WERI-Rb-1 (cell line): ENCODE results near the gene LRBA.

Experiments used
- DNase-seq: peaks from one replicate; pipeline ENCODE4 v3.0.0-alpha.2; 2020
- H3K27ac ChIP-seq: fragments of 250-450 bp; sonication (Bioruptor Pico); 2 replicates; pipeline ENCODE4 v1.5.1; 2020; ENCODE audit warnings: mild to moderate bottlenecking, moderate library complexity
- H3K27me3 ChIP-seq: fragments of 250-450 bp; sonication (Bioruptor Pico); 2 replicates; pipeline ENCODE4 v1.5.1; 2021; ENCODE audit warnings: mild to moderate bottlenecking, low read depth, moderate library complexity; ENCODE audit not compliant: insufficient read depth, severe bottlenecking
- H3K36me3 ChIP-seq: fragments of 250-450 bp; sonication (Bioruptor Pico); 2 replicates; pipeline ENCODE4 v1.5.1; 2020; ENCODE audit warnings: mild to moderate bottlenecking, moderate library complexity
- H3K4me3 ChIP-seq: 2 replicates; pipeline ENCODE4 v1.5.1; 2011; ENCODE audit warnings: low read depth, mild to moderate bottlenecking, control low read depth, low read length
- H3K9me3 ChIP-seq: fragments of 250-450 bp; sonication (Bioruptor Pico); 2 replicates; pipeline ENCODE4 v1.5.1; 2021; ENCODE audit warnings: mild to moderate bottlenecking, moderate library complexity; ENCODE audit not compliant: severe bottlenecking
- CTCF ChIP-seq: IDR thresholded peaks from 2 replicates; pipeline ENCODE4 v1.5.1; 2011; ENCODE audit warnings: low read depth, mild to moderate bottlenecking, control low read depth, inconsistent platforms, low read length

Gene LRBA

DNA sequence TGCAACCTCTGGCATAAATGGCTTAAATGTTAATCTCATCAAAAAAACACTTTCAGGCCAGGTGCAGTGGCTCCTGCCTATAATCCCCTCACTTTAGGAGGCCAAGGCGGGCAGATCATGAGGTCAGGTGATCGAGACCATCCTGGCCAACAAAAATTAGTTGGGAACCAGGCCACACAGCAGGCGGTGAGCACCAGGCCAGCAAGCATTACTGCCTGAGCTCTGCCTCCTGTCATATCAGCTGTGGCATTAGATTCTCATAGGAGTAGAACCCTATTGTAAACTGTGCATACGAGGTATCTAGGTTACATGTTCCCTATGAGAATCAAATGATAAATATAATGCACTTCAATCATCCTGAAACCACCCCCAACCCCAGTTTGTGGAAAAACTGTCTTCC, 125.8 kb downstream of the LRBA start:
- no peak for TF ChIP-seq CTCF
- no peaks in the 10 kb centered on the region for H3K9me3 ChIP-seq
- H3K27ac ChIP-seq, result no peak overlapping the region
- DNase-seq, result peak; percentile 29
- no peaks in the 10 kb centered on the region for H3K27me3 ChIP-seq
- H3K4me3 ChIP-seq, result no peak overlapping the region
- H3K36me3 ChIP-seq, result peaks cover 8% of the 10 kb centered on the region; the same call in 1 of the 2 replicates

- no peak for TF ChIP-seq CTCF
- no peak overlapping the region for H3K4me3 ChIP-seq
- H3K36me3 ChIP-seq, result peaks cover 7% of the 10 kb centered on the region; the same call in 1 of the 2 replicates
Observed at GRCh38 chr4:150888625-150889024, 126.5 kb downstream of the LRBA start.

DNA sequence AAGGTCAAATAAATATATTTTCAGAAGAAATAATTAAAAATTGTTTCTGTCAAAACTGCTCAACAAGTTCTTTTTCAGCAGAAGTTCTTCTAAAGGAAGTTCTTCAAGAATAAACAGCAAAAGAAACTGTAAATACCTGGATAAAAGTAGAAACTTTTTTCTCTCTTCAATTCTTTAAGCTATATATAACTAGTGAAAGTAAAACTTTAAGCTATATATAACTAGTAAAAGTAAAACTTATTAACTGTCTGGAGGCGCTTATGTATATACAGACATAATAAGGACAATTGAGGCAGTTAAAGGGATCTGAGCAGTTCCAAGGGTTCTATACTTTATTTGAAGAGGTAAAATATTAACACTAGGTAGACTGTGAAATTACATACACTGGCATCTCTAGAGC, 126.9 kb downstream of the LRBA start:
- peaks cover 7% of the 10 kb centered on the region; the same call in 1 of the 2 replicates for H3K36me3 ChIP-seq

More at GRCh38 chr4:150888625-150889024, 126.5 kb downstream of the LRBA start:
- H3K9me3 ChIP-seq, result no peaks in the 10 kb centered on the region
- no peaks in the 10 kb centered on the region for H3K27me3 ChIP-seq
- no peak overlapping the region for H3K27ac ChIP-seq
- no peak for DNase-seq

GRCh38 chr4:150886597-150886996, 128.5 kb downstream of the LRBA start:
- Histone ChIP-seq H3K4me3 (no peak overlapping the region), H3K36me3 (peaks cover 8% of the 10 kb centered on the region; the same call in 1 of the 2 replicates), H3K27ac (no peak overlapping the region), H3K27me3 (no peaks in the 10 kb centered on the region), H3K9me3 (no peaks in the 10 kb centered on the region)
- no peak for DNase-seq
- no peak for TF ChIP-seq CTCF

More for the DNA sequence above, 126.9 kb downstream of the LRBA start:
- no peaks in the 10 kb centered on the region for H3K27me3 ChIP-seq
- H3K27ac ChIP-seq, result no peak overlapping the region
- H3K4me3 ChIP-seq, result no peak overlapping the region
- no peak for DNase-seq
- H3K9me3 ChIP-seq, result no peaks in the 10 kb centered on the region
- TF ChIP-seq CTCF, result no peak

GRCh38 chr4:150884625-150885024, 130.5 kb downstream of the LRBA start:
- TF ChIP-seq CTCF, result no peak
- Histone ChIP-seq H3K27me3 (no peaks in the 10 kb centered on the region), H3K27ac (no peak overlapping the region), H3K9me3 (peaks cover 6% of the 10 kb centered on the region), H3K4me3 (no peak overlapping the region), H3K36me3 (peaks cover 12% of the 10 kb centered on the region; the same call in 1 of the 2 replicates)
- DNase-seq, result no peak

DNA sequence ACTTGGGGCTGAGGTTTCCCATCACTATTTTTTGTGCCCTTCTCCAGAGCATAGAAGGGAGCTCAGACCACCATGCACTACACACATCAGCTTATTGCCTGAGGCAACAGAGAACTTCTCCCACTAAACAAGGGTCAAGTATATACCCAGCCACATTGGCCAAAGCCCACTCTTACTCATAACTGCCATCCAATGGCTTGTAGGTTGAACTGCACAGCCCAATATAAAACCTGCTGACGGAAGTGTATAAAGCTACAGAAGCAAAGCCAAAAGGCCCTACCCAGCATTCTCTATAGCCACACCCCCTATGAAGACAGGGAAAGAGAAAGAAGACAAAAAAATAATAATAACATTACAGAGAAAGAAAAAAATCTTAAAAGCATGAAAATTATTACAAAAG, 139.7 kb downstream of the LRBA start:
- no peak overlapping the region for H3K4me3 ChIP-seq
- H3K36me3 ChIP-seq, result peaks cover 12% of the 10 kb centered on the region
- peaks cover 11% of the 10 kb centered on the region for H3K9me3 ChIP-seq
- no peaks in the 10 kb centered on the region for H3K27me3 ChIP-seq
- TF ChIP-seq CTCF, result no peak
- DNase-seq, result no peak
- no peak overlapping the region for H3K27ac ChIP-seq
